ENCODE measurements around the gene AHCYL1. TPM values are rescaled to one million over a fixed set of nuclear protein-coding genes. Genes with fewer than 3 reads are reported as not detected.

Gene AHCYL1
- total and polyA plus RNA-seq, 10 of the 15 experiments (the other 5 are each of a cell fraction or from before 2014, with no cell fraction given): 24.7 to 73.6 (median 46.8) TPM

- TF ChIP-seq PRDM15 (CRISPR knock-in tag; IDR thresholded peaks at IDR 0.05): no peak
- no peak for TF ChIP-seq KDM1A (IDR thresholded peaks at IDR 0.05; ENCODE audit: borderline replicate concordance)
- TF ChIP-seq TAF1 (IDR thresholded peaks at IDR 0.05; ENCODE audit: borderline replicate concordance, low read depth, low read length): no peak
- no peak for TF ChIP-seq HCFC1 (IDR thresholded peaks at IDR 0.05; ENCODE audit: low read length)
- peak; percentile 69 for TF ChIP-seq EED (IDR thresholded peaks at IDR 0.05; ENCODE audit: low read depth)
- TF ChIP-seq YY1 (IDR thresholded peaks at IDR 0.05; ENCODE audit: low read depth, low read length): no peak
- no peak for TF ChIP-seq CEBPB (IDR thresholded peaks at IDR 0.05; ENCODE audit: borderline replicate concordance in 1 of 2, low read depth in 2 of 2, low read length in 2 of 2)
- TF ChIP-seq NRF1 (conservative IDR thresholded peaks at IDR 0.05; ENCODE audit: low read depth, low read length): no peak
- TF ChIP-seq ASH2L (IDR thresholded peaks at IDR 0.05; ENCODE audit: borderline replicate concordance, low read depth): no peak
- TF ChIP-seq RFX5 (IDR thresholded peaks at IDR 0.05; ENCODE audit: low read depth, low read length): no peak
- 0 out of 2 replicates have a peak, but pooled peaks have one; percentile 11 for TF ChIP-seq CREB1 (IDR thresholded peaks at IDR 0.05; ENCODE audit: low read depth)
- TF ChIP-seq JUND (IDR thresholded peaks at IDR 0.05; ENCODE audit: low read depth, low read length): no peak
- no peak for TF ChIP-seq ZBTB4 (CRISPR knock-in tag; IDR thresholded peaks at IDR 0.05)
- TF ChIP-seq RELB (IDR thresholded peaks at IDR 0.05; ENCODE audit: low read depth): peak; percentile 37; the same call in 1 of the 2 replicates
- TF ChIP-seq RB1 (IDR thresholded peaks at IDR 0.05; ENCODE audit: borderline replicate concordance): no peak
- TF ChIP-seq SIX5 (IDR thresholded peaks at IDR 0.05; ENCODE audit: low read depth, low read length, severe bottlenecking): no peak
- no peak for TF ChIP-seq SUZ12 (IDR thresholded peaks at IDR 0.05; ENCODE audit: unreplicated experiment)
- no peak for TF ChIP-seq PAX8 (IDR thresholded peaks at IDR 0.05)
- no peak for TF ChIP-seq ESRRA (IDR thresholded peaks at IDR 0.05; ENCODE audit: low read length)
- TF ChIP-seq SKIL (IDR thresholded peaks at IDR 0.05; ENCODE audit: low read depth, poor library complexity, severe bottlenecking): no peak
These were observed 19.3 kb downstream of the AHCYL1 start (continued) for GRCh38 chr1:110003747-110004428.

Data from GM12878 (cell line).